Measurements from ENCODE around the gene PPP2R5B. TPM values are rescaled to one million over a fixed set of nuclear protein-coding genes. Genes with fewer than 3 reads are reported as not detected.

Gene PPP2R5B
- total RNA-seq, 1 experiment from 2014 or later = 5.0 TPM

Other genes with a start within 250 kb of the PPP2R5B start
- 0.85 and 1.9 TPM in 2 replicates for gene NRXN2, start 201.5 kb upstream of the PPP2R5B start, total RNA-seq (2014; rRNA removed; shearing (Covaris generic))
- gene RASGRP2, start 180.5 kb upstream of the PPP2R5B start, total RNA-seq (2014; rRNA removed; shearing (Covaris generic)) = 9.2 and 12.3 TPM in 2 replicates
- 2.9 and 6.4 TPM in 2 replicates for gene PYGM, start 164.7 kb upstream of the PPP2R5B start, total RNA-seq (2014; rRNA removed; shearing (Covaris generic))
- gene SF1, start 146.1 kb upstream of the PPP2R5B start, total RNA-seq (2014; rRNA removed; shearing (Covaris generic)) = 66.5 and 80.0 TPM in 2 replicates
- gene MAP4K2, start 121.5 kb upstream of the PPP2R5B start, total RNA-seq (2014; rRNA removed; shearing (Covaris generic)) = 24.5 and 29.7 TPM in 2 replicates
- gene MEN1, start 114.1 kb upstream of the PPP2R5B start, total RNA-seq (2014; rRNA removed; shearing (Covaris generic)) = 31.7 and 40.0 TPM in 2 replicates
- gene CDC42BPG, start 80.0 kb upstream of the PPP2R5B start, total RNA-seq (2014; rRNA removed; shearing (Covaris generic)) = 2.3 and 2.6 TPM in 2 replicates
- 23.7 and 30.2 TPM in 2 replicates for gene EHD1, start 46.1 kb upstream of the PPP2R5B start, total RNA-seq (2014; rRNA removed; shearing (Covaris generic))
- 19.3 and 22.5 TPM in 2 replicates for gene ATG2A, start 7.5 kb upstream of the PPP2R5B start, total RNA-seq (2014; rRNA removed; shearing (Covaris generic))
- gene GPHA2, start 11.2 kb downstream of the PPP2R5B start, total RNA-seq (2014; rRNA removed; shearing (Covaris generic)) = 2.4 TPM in 1 of 2 replicates, not detected in the other
- gene MAJIN, start 47.4 kb downstream of the PPP2R5B start, total RNA-seq (2014; rRNA removed; shearing (Covaris generic)) = 0.97 and 1.1 TPM in 2 replicates
- gene BATF2, start 72.3 kb downstream of the PPP2R5B start, total RNA-seq (2014; rRNA removed; shearing (Covaris generic)) = 0.55 TPM in 1 of 2 replicates, not detected in the other
- gene ARL2, start 89.5 kb downstream of the PPP2R5B start, total RNA-seq (2014; rRNA removed; shearing (Covaris generic)) = 219 and 221 TPM in 2 replicates
- gene SNX15, start 102.8 kb downstream of the PPP2R5B start, total RNA-seq (2014; rRNA removed; shearing (Covaris generic)) = 11.8 and 12.7 TPM in 2 replicates
- 15.4 TPM in 2 replicates for gene SAC3D1, start 116.5 kb downstream of the PPP2R5B start, total RNA-seq (2014; rRNA removed; shearing (Covaris generic))
- gene NAALADL1, start 133.9 kb downstream of the PPP2R5B start, total RNA-seq (2014; rRNA removed; shearing (Covaris generic)) = 1.4 and 2.4 TPM in 2 replicates
- gene CDCA5, start 159.4 kb downstream of the PPP2R5B start, total RNA-seq (2014; rRNA removed; shearing (Covaris generic)) = 83.8 and 88.7 TPM in 2 replicates
- gene ZFPL1, start 159.5 kb downstream of the PPP2R5B start, total RNA-seq (2014; rRNA removed; shearing (Covaris generic)) = 53.8 and 55.3 TPM in 2 replicates
- gene VPS51, start 171.5 kb downstream of the PPP2R5B start, total RNA-seq (2014; rRNA removed; shearing (Covaris generic)) = 162 and 186 TPM in 2 replicates
- 31.9 and 45.2 TPM in 2 replicates for gene TM7SF2, start 187.2 kb downstream of the PPP2R5B start, total RNA-seq (2014; rRNA removed; shearing (Covaris generic))
- gene ZNHIT2, start 193.0 kb downstream of the PPP2R5B start, total RNA-seq (2014; rRNA removed; shearing (Covaris generic)) = 14.1 and 22.5 TPM in 2 replicates
- 779 and 1,014 TPM in 2 replicates for gene FAU, start 197.4 kb downstream of the PPP2R5B start, total RNA-seq (2014; rRNA removed; shearing (Covaris generic))
- gene MRPL49, start 197.6 kb downstream of the PPP2R5B start, total RNA-seq (2014; rRNA removed; shearing (Covaris generic)) = 89.9 and 93.3 TPM in 2 replicates
- gene SYVN1, start 209.8 kb downstream of the PPP2R5B start, total RNA-seq (2014; rRNA removed; shearing (Covaris generic)) = 11.5 and 21.9 TPM in 2 replicates
- gene SPDYC, start 245.5 kb downstream of the PPP2R5B start, total RNA-seq (2014; rRNA removed; shearing (Covaris generic)) = 2.0 and 2.3 TPM in 2 replicates